HepG2 (cell line): ENCODE measurements around the gene TSEN34. TPM values are rescaled to one million over a fixed set of nuclear protein-coding genes. Genes with fewer than 3 reads are reported as not detected.
A peak's percentile ranks its signal among the peaks of the same experiment; 100 is the strongest.

Experiments
- ATF7-NPFF ChIP-seq: sonication (generic); formaldehyde crosslinking; IDR thresholded peaks from 2 replicates; pipeline ENCODE4 v1.8.1; 2023; ENCODE audit warnings: mild to moderate bottlenecking, low read depth, missing genetic modification reagents, moderate library complexity
- CREM ChIP-seq, 2 experiments: sonication (generic) in 1 of 2; formaldehyde crosslinking in 1 of 2; IDR thresholded peaks; 2 replicates each; pipeline versions ENCODE4 v1.4.0 to v1.6.1; 2016 to 2020; ENCODE audit warnings: antibody characterized with exemption in 1 of 2, mild to moderate bottlenecking in 1 of 2, missing genetic modification reagents in 1 of 2
- E2F5 ChIP-seq: sonication (generic); formaldehyde crosslinking; conservative IDR thresholded peaks from 2 replicates; pipeline ENCODE4 v1.4.0; 2020; ENCODE audit warnings: missing genetic modification reagents
- ESRRA ChIP-seq: sonication (generic); formaldehyde crosslinking; IDR thresholded peaks from 2 replicates; pipeline ENCODE4 v1.5.1; 2020; ENCODE audit warnings: mild to moderate bottlenecking, low read depth, missing genetic modification reagents
- GZF1 ChIP-seq: sonication (generic); formaldehyde crosslinking; IDR thresholded peaks from 2 replicates; pipeline ENCODE4 v1.5.1; 2020; ENCODE audit warnings: mild to moderate bottlenecking, missing genetic modification reagents
- HIVEP1 ChIP-seq: sonication (generic); formaldehyde crosslinking; IDR thresholded peaks from 2 replicates; pipeline ENCODE4 v1.4.0; 2020; ENCODE audit warnings: mild to moderate bottlenecking, missing genetic modification reagents
- HMGA1 ChIP-seq: sonication (generic); formaldehyde crosslinking; conservative IDR thresholded peaks from 2 replicates; pipeline ENCODE4 v1.4.0; 2020; ENCODE audit warnings: missing genetic modification reagents
- HNF4G ChIP-seq, 2 experiments: sonication (generic) in 1 of 2; formaldehyde crosslinking in 1 of 2; IDR thresholded peaks; 2 replicates each; pipeline versions ENCODE4 v1.4.0 to v1.6.1; 2011 to 2020; ENCODE audit warnings: borderline replicate concordance in 2 of 2, low read depth in 2 of 2, mild to moderate bottlenecking in 2 of 2, low read length in 1 of 2, missing genetic modification reagents in 1 of 2, moderate library complexity in 1 of 2
- HOXA3 ChIP-seq: sonication (generic); formaldehyde crosslinking; IDR thresholded peaks from 2 replicates; pipeline ENCODE4 v1.5.0; 2020; ENCODE audit warnings: missing genetic modification reagents
- KLF11 ChIP-seq: IDR thresholded peaks from 2 replicates; pipeline ENCODE4 v1.6.1; 2016; ENCODE audit warnings: missing compliant biosample characterization
- KLF16 ChIP-seq, 2 experiments: sonication (generic) in 1 of 2; formaldehyde crosslinking in 1 of 2; IDR thresholded peaks; 2 replicates each; pipeline versions ENCODE4 v1.6.1 to v1.8.0; 2016 to 2023; ENCODE audit warnings: missing genetic modification reagents in 2 of 2, missing compliant biosample characterization in 1 of 2
- MLXIP ChIP-seq: sonication (generic); formaldehyde crosslinking; IDR thresholded peaks from 2 replicates; pipeline ENCODE4 v1.9.0; 2021; ENCODE audit warnings: missing genetic modification reagents, borderline replicate concordance
- MTA1 ChIP-seq: sonication (generic); formaldehyde crosslinking; IDR thresholded peaks from 2 replicates; pipeline ENCODE4 v1.4.0; 2020; ENCODE audit warnings: missing genetic modification reagents, mild to moderate bottlenecking, borderline replicate concordance
- MXD1 ChIP-seq: sonication (generic); formaldehyde crosslinking; IDR thresholded peaks from 2 replicates; pipeline ENCODE4 v1.4.0; 2020; ENCODE audit warnings: mild to moderate bottlenecking, missing genetic modification reagents
- RFX5 ChIP-seq: IDR thresholded peaks from 2 replicates; pipeline ENCODE4 v1.6.1; 2011; ENCODE audit warnings: low read depth, low read length, improper control_type of control experiment
- TEAD3 ChIP-seq: optimal IDR thresholded peaks from 2 replicates; pipeline ENCODE3; 2016; ENCODE audit warnings: borderline replicate concordance
- ZBTB25 ChIP-seq: IDR thresholded peaks from 2 replicates; pipeline ENCODE4 v1.6.1; 2018; ENCODE audit warnings: missing genetic modification reagents
- ZC3H4 ChIP-seq: sonication (generic); formaldehyde crosslinking; IDR thresholded peaks from 2 replicates; pipeline ENCODE4 v1.4.0; 2020; ENCODE audit warnings: missing genetic modification reagents, borderline replicate concordance
- ZHX1 ChIP-seq: sonication (generic); formaldehyde crosslinking; IDR thresholded peaks from 2 replicates; pipeline ENCODE4 v1.8.1; 2022; ENCODE audit warnings: low read depth, mild to moderate bottlenecking, missing genetic modification reagents
- ZNF879 ChIP-seq: sonication (generic); formaldehyde crosslinking; IDR thresholded peaks from 2 replicates; pipeline ENCODE4 v1.8.1; 2023; ENCODE audit warnings: missing genetic modification reagents
- polyA plus RNA-seq, 8 experiments: library from polyadenylated mRNA; depleted of rRNA in 3 of 8; stranded (reverse) in 7 of 8; unstranded in 1 of 8; fragments of >200 nt; fragmentation: Illumina TruSeq in 4 of 8; extraction: Trizol in 4 of 8; gene quantifications; 2 replicates each; pipeline versions ENCODE4 v1.2.1 to v1.2.3, GENCODE V29; 2011 to 2016; ENCODE audit warnings: low read depth in 4 of 8, missing spikeins in 1 of 8, mixed read lengths in 1 of 8; ENCODE audit not compliant: insufficient read depth in 1 of 8
- total RNA-seq, 5 experiments: library from RNA; depleted of rRNA; stranded (reverse); fragments of >200 nt; fragmentation: Illumina TruSeq; extraction: Trizol; gene quantifications; 2 replicates each; pipeline ENCODE4 v1.2.3, GENCODE V29; 2016; ENCODE audit warnings: low read depth in 1 of 5

Gene TSEN34
- total and polyA plus RNA-seq, 2 of the 13 experiments (the other 11 are each of a cell fraction or from before 2014, with no cell fraction given): 55.1 to 65.4 TPM

GRCh38 chr19:54189735-54190502 lies 1.2 kb upstream of the TSEN34 start (continued):
- 0 out of 2 replicates have a peak, but pooled peaks have one; percentile 11 for TF ChIP-seq ZBTB25 (CRISPR knock-in tag)
- TF ChIP-seq TEAD3: peak; percentile 5
- TF ChIP-seq MLXIP (CRISPR knock-in tag): no peak
- peak; percentile 77 for TF ChIP-seq E2F5
- peak; percentile 25; the same call in 1 of the 2 replicates for TF ChIP-seq MTA1 (CRISPR knock-in tag)
- no peak for TF ChIP-seq KLF11 (CRISPR knock-in tag)
- no peak for TF ChIP-seq GZF1
- TF ChIP-seq RFX5: peak; percentile 89
- peak; percentile 72; the same call in 1 of the 2 replicates for TF ChIP-seq ZC3H4
- TF ChIP-seq HNF4G (IDR thresholded peaks at IDR 0.05; ENCODE audit: borderline replicate concordance, low read depth, low read length): peak; percentile 46; the same call in 1 of the 2 replicates
- TF ChIP-seq HNF4G (CRISPR knock-in tag; IDR thresholded peaks at IDR 0.05; ENCODE audit: borderline replicate concordance, low read depth): no peak
- TF ChIP-seq MXD1: peak; percentile 60
- TF ChIP-seq ZNF879: no peak
- no peak for TF ChIP-seq HMGA1 (CRISPR knock-in tag)
- no peak for TF ChIP-seq ESRRA (CRISPR knock-in tag)
- TF ChIP-seq HIVEP1 (CRISPR knock-in tag): no peak
- TF ChIP-seq ZHX1 (CRISPR knock-in tag): peak; percentile 72
- TF ChIP-seq KLF16 (CRISPR knock-in tag; IDR thresholded peaks at IDR 0.05): peak in 1 of 2 experiments; percentile 67; a peak in 1 of 4 replicates
- peak; percentile 88 for TF ChIP-seq HOXA3
- TF ChIP-seq ATF7-NPFF (CRISPR knock-in tag): no peak
- peak; percentile 66; the same call in 1 of the 2 replicates for TF ChIP-seq CREM (IDR thresholded peaks at IDR 0.05)
- TF ChIP-seq CREM (CRISPR knock-in tag; IDR thresholded peaks at IDR 0.05): no peak
